Panc1 (cell line): ENCODE results near the gene FAT2. TPM values are rescaled to one million over a fixed set of nuclear protein-coding genes. Genes with fewer than 3 reads are reported as not detected.

Experiments
- ATAC-seq: fragments of 200-7000 bp; cut with Tn5 transposase; 2 replicates; pipeline ENCODE4 v1.9.1; 2020; ENCODE audit warnings: mild to moderate bottlenecking, moderate library complexity
- BruUV-seq: library from RNA; stranded (reverse); fragments of 400-500 nt; replicated peaks from 2 replicates; lab custom pipeline; 2021; lab: Mats Ljungman, UMichigan
- CTCF ChIA-PET: fragments of 300-600 bp; sonication (Branson Sonifier 250); formaldehyde crosslinking; loops from one replicate; lab custom pipeline; 2022; ENCODE audit warnings: antibody characterized with exemption; lab: Charles Lee
- POLR2A ChIA-PET: fragments of 300-600 bp; sonication (Branson Sonifier 250); formaldehyde crosslinking; loops from one replicate; lab custom pipeline; 2022; ENCODE audit warnings: antibody characterized with exemption; lab: Charles Lee
- DNase-seq: peaks from one replicate; pipeline ENCODE4 v3.0.0-alpha.2; 2010; ENCODE audit warnings: low read depth, low spot score
- H3K27ac ChIP-seq: 2 replicates; pipeline ENCODE4 v1.5.1; 2011; ENCODE audit warnings: mild to moderate bottlenecking, low read length, inconsistent platforms
- H3K27me3 ChIP-seq: fragments of 200-500 bp; sonication (Bioruptor generic); 2 replicates; pipeline ENCODE4 v1.6.0; 2014; ENCODE audit warnings: low read length, inconsistent platforms; ENCODE audit not compliant: control insufficient read depth, insufficient read depth
- H3K36me3 ChIP-seq: fragments of 200-500 bp; sonication (Bioruptor generic); 2 replicates; pipeline ENCODE4 v1.5.1; 2014; ENCODE audit warnings: inconsistent platforms, mild to moderate bottlenecking, low read length, moderate library complexity; ENCODE audit not compliant: control insufficient read depth, insufficient read depth
- H3K4me1 ChIP-seq: 2 replicates; pipeline ENCODE4 v1.5.1; 2011; ENCODE audit warnings: inconsistent platforms, mild to moderate bottlenecking, low read length, moderate library complexity; ENCODE audit not compliant: control insufficient read depth, insufficient read depth
- H3K4me3 ChIP-seq, 2 experiments: 2 replicates each; pipeline ENCODE4 v1.5.1; 2011 to 2012; ENCODE audit warnings: low read depth in 2 of 2, low read length in 2 of 2, mild to moderate bottlenecking in 2 of 2, inconsistent platforms in 1 of 2, moderate library complexity in 1 of 2
- H3K9me3 ChIP-seq: fragments of 200-500 bp; sonication (Bioruptor generic); 2 replicates; pipeline ENCODE4 v1.5.1; 2014; ENCODE audit warnings: low read depth, mild to moderate bottlenecking, inconsistent platforms, low read length, moderate library complexity; ENCODE audit not compliant: control insufficient read depth, insufficient read depth
- CTCF ChIP-seq: fragments of 450-650 bp; IDR thresholded peaks from 2 replicates; pipeline ENCODE4 v1.5.1; 2017; ENCODE audit warnings: mild to moderate bottlenecking
- POLR2AphosphoS5 ChIP-seq: IDR thresholded peaks from 2 replicates; pipeline ENCODE4 v1.6.1; 2012; ENCODE audit warnings: mild to moderate bottlenecking, low read depth, low read length, moderate library complexity
- REST ChIP-seq, 2 experiments: IDR thresholded peaks; 2 replicates each; pipeline ENCODE4 v1.6.1; 2011 to 2012; ENCODE audit warnings: low read depth in 2 of 2, control low read depth in 1 of 2, low read length in 1 of 2, mild to moderate bottlenecking in 1 of 2, moderate library complexity in 1 of 2; ENCODE audit not compliant: insufficient read depth in 1 of 2
- SIN3A ChIP-seq: IDR thresholded peaks from 2 replicates; pipeline ENCODE4 v1.6.1; 2012; ENCODE audit warnings: low read depth, mild to moderate bottlenecking, low read length, moderate library complexity, borderline replicate concordance; ENCODE audit not compliant: insufficient read depth
- TCF7L2 ChIP-seq: IDR thresholded peaks from 2 replicates; pipeline ENCODE4 v1.6.1; 2011; ENCODE audit warnings: mild to moderate bottlenecking, low read depth, low read length, inconsistent platforms
- in situ Hi-C: cut with HindIII; loops from 2 replicates; pipeline ENCODE4 v1.10.0; 2016; ENCODE audit warnings: low sequenced_read_pairs, low pct_unique_long_range_greater_than_20kb
- intact Hi-C: fragments of 100-400 bp; cut with micrococcal nuclease; formaldehyde crosslinking; loops from one replicate; pipeline ENCODE4 v1.10.0; 2022; ENCODE audit not compliant: unreplicated experiment
- total RNA-seq: library from RNA; stranded (reverse); gene quantifications from one replicate; pipeline ENCODE4 v1.2.1, GENCODE V29; 2021; ENCODE audit not compliant: unreplicated experiment

Gene FAT2
- total RNA-seq, 1 experiment from 2014 or later: not detected

DNA sequence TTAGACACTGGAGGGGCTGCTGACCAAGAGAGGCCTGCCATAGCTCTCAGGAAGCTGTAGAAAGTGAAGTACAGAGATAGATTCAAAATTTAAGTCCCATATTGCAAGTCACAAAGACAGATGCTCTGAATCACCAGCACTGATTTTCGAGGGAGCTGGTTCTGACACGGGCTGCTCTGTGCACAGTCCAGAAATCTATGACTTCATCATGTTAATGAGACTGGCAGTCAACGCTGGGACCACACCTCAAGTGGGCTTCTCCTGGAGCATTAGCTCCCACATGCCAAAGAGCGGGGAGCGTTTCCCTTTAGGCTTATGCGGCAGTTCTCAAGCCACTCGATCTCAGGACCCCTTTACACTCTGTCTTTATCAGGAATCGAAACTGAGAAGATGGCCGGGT, 34.2 kb upstream of the FAT2 start:
- Histone ChIP-seq H3K9me3 (no peaks in the 10 kb centered on the region), H3K27ac (no peak overlapping the region), H3K4me3 (no peak overlapping the region), H3K4me1 (no peaks in the 10 kb centered on the region), H3K36me3 (no peaks in the 10 kb centered on the region), H3K27me3 (no peaks in the 10 kb centered on the region)
- DNase-seq (no peak), ATAC-seq (no peak)
- no TSS peak for BruUV-seq
- in situ Hi-C loops (no loop called here), intact Hi-C loops (no loop called here)
- POLR2A ChIA-PET: interaction anchor here (0.7 kb wide), 1 partner anchor 72 kb away, joined by 3 read pairs; no protein-coding TSS in a partner anchor
- CTCF ChIA-PET: no interaction called here
- TF ChIP-seq REST (IDR thresholded peaks at IDR 0.05; ENCODE audit: insufficient read depth in 1 of 2, low read depth in 2 of 2, low read length in 1 of 2) (no peak), POLR2AphosphoS5 (no peak), SIN3A (no peak), CTCF (no peak), TCF7L2 (no peak)

DNA sequence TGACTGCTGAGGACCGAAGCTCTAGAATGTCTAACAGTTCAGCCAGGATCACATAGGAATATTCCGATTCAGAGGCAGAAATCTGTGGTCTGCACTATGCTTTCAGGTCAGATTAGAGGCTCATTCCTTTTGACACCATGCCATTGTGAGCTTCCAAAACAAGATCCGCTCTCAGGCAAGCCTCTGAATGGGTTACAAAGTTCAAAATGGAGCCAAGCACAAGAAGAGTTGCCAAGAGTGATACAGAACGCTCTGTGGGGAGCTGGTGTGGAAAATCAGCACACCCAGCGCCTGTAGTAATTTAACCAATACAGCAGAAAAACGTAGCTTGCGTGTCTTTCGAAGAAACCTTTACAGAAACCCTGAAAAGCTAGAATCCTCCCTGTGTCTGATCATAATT, 33.3 kb upstream of the FAT2 start:
- POLR2A ChIA-PET: interaction anchor here (0.7 kb wide), 1 partner anchor 71 kb away, joined by 3 read pairs; no protein-coding TSS in a partner anchor
- DNase-seq (no peak), ATAC-seq (no peak)
- intact Hi-C loops (no loop called here), in situ Hi-C loops (no loop called here)
- CTCF ChIA-PET: no interaction called here
- BruUV-seq: no TSS peak
- no peaks in the 10 kb centered on the region for H3K9me3 ChIP-seq
- no peak overlapping the region for H3K27ac ChIP-seq
- H3K4me1 ChIP-seq: no peaks in the 10 kb centered on the region
- no peak overlapping the region for H3K4me3 ChIP-seq
- no peaks in the 10 kb centered on the region for H3K36me3 ChIP-seq
- no peaks in the 10 kb centered on the region for H3K27me3 ChIP-seq
- no peak for TF ChIP-seq POLR2AphosphoS5
- TF ChIP-seq SIN3A: no peak
- no peak for TF ChIP-seq REST (IDR thresholded peaks at IDR 0.05; ENCODE audit: insufficient read depth in 1 of 2, low read depth in 2 of 2, low read length in 1 of 2)
- TF ChIP-seq TCF7L2: no peak
- no peak for TF ChIP-seq CTCF
